ENCODE results near the gene CXCL5. TPM values are rescaled to one million over a fixed set of nuclear protein-coding genes. Genes with fewer than 3 reads are reported as not detected.
"Not testable (repeated sequence)": the region's sequence is repeated elsewhere in the genome, so short reads cannot be mapped to it uniquely, and the experiment has no call there.

The CXCL5 gene
- total RNA-seq, 1 experiment from 2014 or later: not detected

- in situ Hi-C loops (cut with HindIII; ENCODE audit: low sequenced_read_pairs): no loop called here
- no peak for DNase-seq (ENCODE audit: low spot score)
These were observed 19.6 kb upstream of the CXCL5 start for GRCh38 chr4:74018116-74018515.

GRCh38 chr4:74016068-74016467 lies 17.6 kb upstream of the CXCL5 start:
- no peak for DNase-seq (ENCODE audit: low spot score)
- in situ Hi-C loops (cut with HindIII; ENCODE audit: low sequenced_read_pairs): no loop called here

GRCh38 chr4:74015126-74015780 lies 16.8 kb upstream of the CXCL5 start:
- no peak for DNase-seq (ENCODE audit: low spot score)
- in situ Hi-C loops (cut with HindIII; ENCODE audit: low sequenced_read_pairs): no loop called here

GRCh38 chr4:74014332-74014731 lies 15.9 kb upstream of the CXCL5 start:
- in situ Hi-C loops (cut with HindIII; ENCODE audit: low sequenced_read_pairs): no loop called here
- DNase-seq (ENCODE audit: low spot score): no peak

GRCh38 chr4:74013264-74013663 lies 14.8 kb upstream of the CXCL5 start:
- in situ Hi-C loops (cut with HindIII; ENCODE audit: low sequenced_read_pairs): no loop called here
- DNase-seq (ENCODE audit: low spot score): no peak

- no peak for DNase-seq (ENCODE audit: low spot score)
- in situ Hi-C loops (cut with HindIII; ENCODE audit: low sequenced_read_pairs): no loop called here
These were observed 13.7 kb upstream of the CXCL5 start for GRCh38 chr4:74012130-74012529.

- no peak for DNase-seq (ENCODE audit: low spot score)
- in situ Hi-C loops (cut with HindIII; ENCODE audit: low sequenced_read_pairs): no loop called here
These were observed 10.8 kb upstream of the CXCL5 start for GRCh38 chr4:74009307-74009706.

- in situ Hi-C loops (cut with HindIII; ENCODE audit: low sequenced_read_pairs): no loop called here
- DNase-seq (ENCODE audit: low spot score): no peak
These were observed 7.6 kb upstream of the CXCL5 start for GRCh38 chr4:74006009-74006476.

- DNase-seq (ENCODE audit: low spot score): no peak
- in situ Hi-C loops (cut with HindIII; ENCODE audit: low sequenced_read_pairs): no loop called here
These were observed 7.1 kb upstream of the CXCL5 start for GRCh38 chr4:74005528-74005927.

GRCh38 chr4:74004668-74005067 lies 6.2 kb upstream of the CXCL5 start:
- in situ Hi-C loops (cut with HindIII; ENCODE audit: low sequenced_read_pairs): no loop called here
- DNase-seq (ENCODE audit: low spot score): no peak

- in situ Hi-C loops (cut with HindIII; ENCODE audit: low sequenced_read_pairs): no loop called here
- no peak for DNase-seq (ENCODE audit: low spot score)
These were observed 1.8 kb upstream of the CXCL5 start for GRCh38 chr4:74000301-74000700.

- in situ Hi-C loops (cut with HindIII; ENCODE audit: low sequenced_read_pairs): no loop called here
- no peak for DNase-seq (ENCODE audit: low spot score)
These were observed 6.4 kb downstream of the CXCL5 start for GRCh38 chr4:73992050-73992449.

- in situ Hi-C loops (cut with HindIII; ENCODE audit: low sequenced_read_pairs): no loop called here
These were observed 6.8 kb downstream of the CXCL5 start for GRCh38 chr4:73991742-73992000.

GRCh38 chr4:73990988-73991741 lies 7.3 kb downstream of the CXCL5 start:
- DNase-seq (ENCODE audit: low spot score): no peak
- in situ Hi-C loops (cut with HindIII; ENCODE audit: low sequenced_read_pairs): no loop called here

More at GRCh38 chr4:73991742-73992000, 6.8 kb downstream of the CXCL5 start:
- DNase-seq (ENCODE audit: low spot score): no peak

- in situ Hi-C loops (cut with HindIII; ENCODE audit: low sequenced_read_pairs): no loop called here
- no peak for DNase-seq (ENCODE audit: low spot score)
These were observed 8.5 kb downstream of the CXCL5 start for GRCh38 chr4:73989928-73990327.

- no peak for DNase-seq (ENCODE audit: low spot score)
- in situ Hi-C loops (cut with HindIII; ENCODE audit: low sequenced_read_pairs): no loop called here
These were observed 9.4 kb downstream of the CXCL5 start for GRCh38 chr4:73989031-73989430.

- in situ Hi-C loops (cut with HindIII; ENCODE audit: low sequenced_read_pairs): no loop called here
These were observed 10.4 kb downstream of the CXCL5 start, which contains the start of gene PPBP for GRCh38 chr4:73988061-73988460. Gene PPBP (minus strand): TSS chr4:73988190. CDS start chr4:73988103, 87 bp downstream.

GRCh38 chr4:73985528-73985852 lies 13.0 kb downstream of the CXCL5 start:
- in situ Hi-C loops (cut with HindIII; ENCODE audit: low sequenced_read_pairs): no loop called here
- DNase-seq (ENCODE audit: low spot score): no peak

More at GRCh38 chr4:73988061-73988460, 10.4 kb downstream of the CXCL5 start, which contains the start of gene PPBP:
- DNase-seq (ENCODE audit: low spot score): no peak

- in situ Hi-C loops (cut with HindIII; ENCODE audit: low sequenced_read_pairs): no loop called here
- DNase-seq (ENCODE audit: low spot score): no peak
These were observed 13.5 kb downstream of the CXCL5 start for GRCh38 chr4:73984736-73985527.

GRCh38 chr4:73981175-73981574 lies 17.3 kb downstream of the CXCL5 start:
- DNase-seq (ENCODE audit: low spot score); in situ Hi-C loops (cut with HindIII; ENCODE audit: low sequenced_read_pairs): not testable (repeated sequence)
